Breast epithelium (tissue), 4 donors: ENCODE data around the gene NUDCD2. TPM values are rescaled to one million over a fixed set of nuclear protein-coding genes. Genes with fewer than 3 reads are reported as not detected.

ENCODE experiments used
- DNase-seq, 2 donors: peaks; one replicate each; pipeline ENCODE4 v3.0.0-alpha.2; 2019; ENCODE audit warnings: low spot score in 2 of 2
- H3K27ac ChIP-seq, 2 donors: fragments of 200-600 bp; sonication (generic) in 1 of 2; one replicate each; pipeline ENCODE4 v1.5.1; 2016 to 2019; ENCODE audit warnings: mild to moderate bottlenecking in 1 of 2
- H3K27me3 ChIP-seq, 2 donors: fragments of 200-600 bp; sonication (generic) in 1 of 2; one replicate each; pipeline versions ENCODE4 v1.5.1 to v1.6.0; 2017 to 2019; ENCODE audit warnings: control low read depth in 1 of 2, mild to moderate bottlenecking in 1 of 2
- H3K36me3 ChIP-seq: fragments of 200-600 bp; one replicate; pipeline ENCODE4 v1.5.1; 2019
- H3K4me1 ChIP-seq, 2 donors: fragments of 200-600 bp; sonication (generic); one replicate each; pipeline ENCODE4 v1.5.1; 2016 to 2019; ENCODE audit warnings: control low read depth in 1 of 2
- H3K4me3 ChIP-seq, 3 donors: fragments of 200-600 bp; sonication (generic); 1 replicate in 2 of 3; 2 replicates in 1 of 3; pipeline ENCODE4 v1.5.1; 2016 to 2019; ENCODE audit warnings: mild to moderate bottlenecking in 3 of 3, moderate library complexity in 2 of 3
- H3K9me3 ChIP-seq, 2 donors: fragments of 200-600 bp; sonication (generic) in 1 of 2; one replicate each; pipeline ENCODE4 v1.5.1; 2016 to 2019; ENCODE audit warnings: control low read depth in 1 of 2
- POLR2A ChIP-seq: fragments of 450-650 bp; IDR thresholded peaks from one replicate; pipeline ENCODE4 v1.6.1; 2016; ENCODE audit warnings: antibody characterized with exemption, mild to moderate bottlenecking, moderate library complexity
- POLR2AphosphoS5 ChIP-seq, 3 donors: sonication (generic); formaldehyde crosslinking; IDR thresholded peaks; one replicate each; pipeline ENCODE4 v1.6.1; 2017; ENCODE audit warnings: antibody characterized with exemption in 3 of 3
- intact Hi-C: fragments of 100-400 bp; cut with DNase I; formaldehyde crosslinking; loops from one replicate; pipeline ENCODE4 v1.15.1; 2023; ENCODE audit warnings: low total_unique reads
- total RNA-seq, 3 donors: library from RNA; depleted of rRNA; stranded (reverse); fragments of >200 nt; gene quantifications; one replicate each; pipeline ENCODE4 v1.1.0, GENCODE V29; 2016
- TF ChIP-seq, protein P1 (sequence below), 3 donors: fragments of 450-650 bp; IDR thresholded peaks; one replicate each; pipeline ENCODE4 v1.5.1; 2016 to 2017; ENCODE audit warnings: antibody characterized with exemption in 3 of 3, mild to moderate bottlenecking in 3 of 3, moderate library complexity in 3 of 3

The NUDCD2 gene
- total RNA-seq, 3 donors from 2014 or later: 7.0 to 9.8 (median 7.2) TPM

DNA sequence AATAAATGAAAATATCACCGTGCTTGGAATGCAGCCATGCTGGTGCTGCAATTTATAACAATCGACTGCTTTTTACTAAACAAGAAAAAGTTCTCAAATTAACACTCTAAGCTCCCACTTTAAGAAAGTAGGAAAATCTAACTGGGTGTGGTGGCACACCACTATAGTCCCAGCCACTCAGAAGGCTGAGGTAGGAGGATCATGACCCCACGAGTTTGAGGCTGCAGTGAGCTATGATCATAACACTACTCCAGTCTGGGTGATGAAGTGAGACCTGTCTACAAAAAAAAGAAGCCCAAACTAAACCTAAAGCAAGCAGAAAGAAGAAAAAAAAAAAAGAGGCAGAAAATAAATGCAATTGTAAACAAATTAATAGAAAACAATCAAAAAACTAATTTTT is 12.0 kb downstream of the NUDCD2 start:
- no peaks in the 10 kb centered on the region for H3K4me1 ChIP-seq
- no peak overlapping the region for H3K27ac ChIP-seq
- no peak for DNase-seq
- TF ChIP-seq POLR2A (no peak), POLR2AphosphoS5 (IDR thresholded peaks at IDR 0.05) (no peak)
- TF ChIP-seq, protein P1, sequence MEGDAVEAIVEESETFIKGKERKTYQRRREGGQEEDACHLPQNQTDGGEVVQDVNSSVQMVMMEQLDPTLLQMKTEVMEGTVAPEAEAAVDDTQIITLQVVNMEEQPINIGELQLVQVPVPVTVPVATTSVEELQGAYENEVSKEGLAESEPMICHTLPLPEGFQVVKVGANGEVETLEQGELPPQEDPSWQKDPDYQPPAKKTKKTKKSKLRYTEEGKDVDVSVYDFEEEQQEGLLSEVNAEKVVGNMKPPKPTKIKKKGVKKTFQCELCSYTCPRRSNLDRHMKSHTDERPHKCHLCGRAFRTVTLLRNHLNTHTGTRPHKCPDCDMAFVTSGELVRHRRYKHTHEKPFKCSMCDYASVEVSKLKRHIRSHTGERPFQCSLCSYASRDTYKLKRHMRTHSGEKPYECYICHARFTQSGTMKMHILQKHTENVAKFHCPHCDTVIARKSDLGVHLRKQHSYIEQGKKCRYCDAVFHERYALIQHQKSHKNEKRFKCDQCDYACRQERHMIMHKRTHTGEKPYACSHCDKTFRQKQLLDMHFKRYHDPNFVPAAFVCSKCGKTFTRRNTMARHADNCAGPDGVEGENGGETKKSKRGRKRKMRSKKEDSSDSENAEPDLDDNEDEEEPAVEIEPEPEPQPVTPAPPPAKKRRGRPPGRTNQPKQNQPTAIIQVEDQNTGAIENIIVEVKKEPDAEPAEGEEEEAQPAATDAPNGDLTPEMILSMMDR (IDR thresholded peaks at IDR 0.05): no peak
- no peaks in the 10 kb centered on the region for H3K27me3 ChIP-seq
- H3K9me3 ChIP-seq: no peaks in the 10 kb centered on the region
- H3K36me3 ChIP-seq: no peaks in the 10 kb centered on the region
- intact Hi-C loops: no loop called here
- no peak overlapping the region for H3K4me3 ChIP-seq

DNA sequence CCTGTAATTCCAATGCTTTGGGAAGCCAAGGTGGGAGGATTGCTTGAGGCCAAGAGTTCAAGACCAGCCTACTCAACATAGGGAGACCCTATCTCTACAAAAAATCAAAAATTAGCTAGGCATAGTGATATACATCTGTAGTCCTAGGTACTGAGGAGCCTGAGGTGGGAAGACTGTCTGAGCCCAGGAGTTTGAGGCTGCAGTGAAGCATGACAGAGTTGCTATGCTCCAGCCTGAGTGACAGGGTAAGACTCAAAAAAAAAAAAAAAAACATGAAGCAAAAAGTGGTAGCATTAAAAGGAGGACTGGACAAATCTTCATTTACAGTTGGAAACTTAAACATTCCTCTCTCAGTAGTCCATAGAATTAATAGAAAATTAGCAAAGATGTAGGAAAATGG is 12.7 kb downstream of the NUDCD2 start:
- DNase-seq: no peak
- Histone ChIP-seq H3K4me1 (no peaks in the 10 kb centered on the region), H3K9me3 (no peaks in the 10 kb centered on the region), H3K27me3 (no peaks in the 10 kb centered on the region), H3K4me3 (no peak overlapping the region), H3K36me3 (no peaks in the 10 kb centered on the region), H3K27ac (no peak overlapping the region)
- intact Hi-C loops: no loop called here
- no peak for TF ChIP-seq POLR2A
- TF ChIP-seq POLR2AphosphoS5 (IDR thresholded peaks at IDR 0.05): no peak
- TF ChIP-seq, protein P1 (IDR thresholded peaks at IDR 0.05): no peak

DNA sequence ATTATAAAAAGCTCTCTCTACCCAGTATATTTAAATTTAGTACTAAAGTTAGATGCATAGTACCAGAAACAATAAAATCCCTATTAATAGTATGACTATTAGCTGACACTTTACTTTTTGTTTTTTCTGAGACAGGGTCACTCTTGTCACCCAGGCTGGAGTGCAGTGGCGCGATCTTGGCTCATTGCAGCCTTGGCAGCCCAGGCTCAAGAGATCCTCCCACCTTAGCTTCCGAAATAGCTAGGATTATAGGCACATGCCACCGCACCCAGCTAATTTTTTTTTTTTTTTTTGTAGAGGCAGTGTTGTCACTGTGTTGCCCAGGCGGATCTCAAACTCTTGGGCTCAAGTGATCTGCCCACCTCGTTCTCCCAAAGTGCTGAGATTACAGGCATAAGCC is 14.6 kb downstream of the NUDCD2 start:
- Histone ChIP-seq H3K27me3 (no peaks in the 10 kb centered on the region), H3K9me3 (no peaks in the 10 kb centered on the region), H3K4me1 (no peaks in the 10 kb centered on the region), H3K4me3 (no peak overlapping the region), H3K36me3 (no peaks in the 10 kb centered on the region), H3K27ac (no peak overlapping the region)
- intact Hi-C loops: no loop called here
- no peak for DNase-seq
- TF ChIP-seq, protein P1 (IDR thresholded peaks at IDR 0.05): no peak
- TF ChIP-seq POLR2AphosphoS5 (IDR thresholded peaks at IDR 0.05) (no peak), POLR2A (no peak)

DNA sequence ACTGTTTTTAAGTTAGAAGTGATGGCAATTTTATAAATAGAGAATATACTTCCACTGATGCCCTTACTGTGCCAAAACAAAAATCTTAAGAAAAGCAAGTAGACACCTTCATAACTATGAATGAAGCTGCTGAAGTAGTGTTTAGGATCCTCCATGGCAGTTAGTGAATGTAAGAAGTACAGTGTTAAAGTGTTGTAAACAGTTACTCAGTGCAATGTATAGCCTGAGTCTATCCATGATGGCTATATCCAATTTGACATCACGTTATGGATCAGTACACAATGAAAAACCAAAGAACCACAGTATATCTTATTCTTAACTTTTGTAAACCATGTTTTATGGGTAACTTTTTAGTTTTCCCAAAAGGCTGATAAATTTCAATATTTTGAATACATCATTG is 15.4 kb downstream of the NUDCD2 start:
- no peak overlapping the region for H3K4me3 ChIP-seq
- intact Hi-C loops: no loop called here
- no peaks in the 10 kb centered on the region for H3K27me3 ChIP-seq
- no peaks in the 10 kb centered on the region for H3K9me3 ChIP-seq
- no peak for DNase-seq
- H3K27ac ChIP-seq: no peak overlapping the region
- TF ChIP-seq POLR2AphosphoS5 (IDR thresholded peaks at IDR 0.05) (no peak), POLR2A (no peak)
- TF ChIP-seq, protein P1 (IDR thresholded peaks at IDR 0.05): no peak
- H3K4me1 ChIP-seq: peaks cover 0 to 6% of the 10 kb centered on the region in 2 donors
- H3K36me3 ChIP-seq: no peaks in the 10 kb centered on the region

DNA sequence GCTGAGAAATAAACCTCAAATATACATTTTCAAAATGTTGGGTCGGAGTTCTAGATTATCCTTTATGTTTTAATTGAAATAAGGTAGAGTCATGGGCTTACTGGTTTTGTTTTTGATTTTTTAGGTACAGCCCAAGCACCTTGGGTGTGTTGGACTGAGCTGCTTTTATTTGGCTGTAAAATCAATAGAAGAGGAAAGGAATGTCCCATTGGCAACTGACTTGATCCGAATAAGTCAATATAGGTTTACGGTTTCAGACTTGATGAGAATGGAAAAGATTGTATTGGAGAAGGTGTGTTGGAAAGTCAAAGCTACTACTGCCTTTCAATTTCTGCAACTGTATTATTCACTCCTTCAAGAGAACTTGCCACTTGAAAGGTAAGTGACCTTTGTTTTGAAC is 18.9 kb downstream of the NUDCD2 start:
- DNase-seq: no peak
- Histone ChIP-seq H3K4me1 (peaks cover 0 to 11% of the 10 kb centered on the region in 2 donors), H3K36me3 (no peaks in the 10 kb centered on the region), H3K9me3 (no peaks in the 10 kb centered on the region), H3K4me3 (no peak overlapping the region), H3K27me3 (no peaks in the 10 kb centered on the region), H3K27ac (no peak overlapping the region)
- intact Hi-C loops: no loop called here
- TF ChIP-seq, protein P1 (IDR thresholded peaks at IDR 0.05): no peak
- TF ChIP-seq POLR2A (no peak), POLR2AphosphoS5 (IDR thresholded peaks at IDR 0.05) (no peak)
